Adrenal gland (tissue), 12 donors: ENCODE data around the gene KIAA1671. TPM values are rescaled to one million over a fixed set of nuclear protein-coding genes. Genes with fewer than 3 reads are reported as not detected.
A peak's percentile ranks its signal among the peaks of the same experiment; 100 is the strongest.

Experiments used
- DNase-seq, 7 donors: peaks; one replicate each; pipeline ENCODE4 v3.0.0-alpha.2; 2019 to 2020
- H3K27ac ChIP-seq, 5 donors: fragments of 200-600 bp; sonication (generic) in 4 of 5; 1 replicate in 3 of 5; 2 replicates in 2 of 5; pipeline versions ENCODE4 v1.5.1 to v1.8.0; 2016 to 2020; ENCODE audit warnings: mild to moderate bottlenecking in 1 of 5
- H3K27me3 ChIP-seq: fragments of 200-600 bp; 2 replicates; pipeline ENCODE4 v1.8.0; 2021
- H3K36me3 ChIP-seq, 2 donors: fragments of 200-600 bp; replicated peaks in 1 of 2; 1 replicate in 1 of 2; 2 replicates in 1 of 2; pipeline versions ENCODE4 v1.5.1 to v1.8.0; 2018 to 2022
- H3K4me1 ChIP-seq, 2 donors: fragments of 200-600 bp; replicated peaks in 1 of 2; 1 replicate in 1 of 2; 2 replicates in 1 of 2; pipeline versions ENCODE4 v1.5.1 to v1.8.0; 2018 to 2021
- H3K4me3 ChIP-seq, 4 donors: fragments of 200-600 bp; sonication (generic) in 3 of 4; one replicate each; pipeline ENCODE4 v1.5.1; 2016 to 2018
- H3K9me3 ChIP-seq, 3 donors: fragments of 200-600 bp; sonication (generic) in 1 of 3; replicated peaks in 1 of 3; 1 replicate in 2 of 3; 2 replicates in 1 of 3; pipeline versions ENCODE4 v1.5.1 to v1.8.0; 2016 to 2021
- CTCF ChIP-seq, 6 experiments: fragments of 450-650 bp in 4 of 6; fragments of 200-600 bp in 2 of 6; sonication (generic) in 1 of 6; IDR thresholded peaks; 1 replicate in 5 of 6; 2 replicates in 1 of 6; pipeline versions ENCODE4 v1.5.1 to v1.8.0; 2016 to 2021; ENCODE audit warnings: antibody characterized with exemption in 6 of 6, mild to moderate bottlenecking in 2 of 6, moderate library complexity in 1 of 6
- POLR2A ChIP-seq, 2 donors: fragments of 450-650 bp; IDR thresholded peaks; one replicate each; pipeline ENCODE4 v1.6.1; 2017; ENCODE audit warnings: antibody characterized with exemption in 2 of 2, mild to moderate bottlenecking in 2 of 2, moderate library complexity in 1 of 2
- WGBS, 4 donors: extraction: QIAGEN DNeasy Blood & Tissue Kit in 2 of 4; methylation state at CpG; one replicate each; pipeline versions ENCODE4 v1.1.5 to v1.1.7; 2013 to 2017; 5-methylcytosine and 5-hydroxymethylcytosine counted together
- intact Hi-C, 2 donors: fragments of 100-400 bp; cut with DNase I; formaldehyde crosslinking; loops; one replicate each; pipeline versions ENCODE4 v1.14.1 to v1.15.0; 2022 to 2023
- polyA plus RNA-seq, 3 donors: library from polyadenylated mRNA; stranded (reverse); fragments of 200-250 nt in 2 of 3; fragments of 350-450 nt in 1 of 3; fragmentation: Illumina TruSeq in 1 of 3; extraction: RNeasy Lipid Tissue Mini Kit (QIAGEN cat#74804) in 1 of 3; gene quantifications; one replicate each; pipeline ENCODE4 v1.2.3, GENCODE V29; 2013 to 2014
- total RNA-seq, 9 donors: library from RNA; depleted of rRNA in 4 of 9; stranded (reverse); fragments of >200 nt in 4 of 9; fragments of 120-200 nt in 1 of 9; fragmentation: NEBNext Ultra II Directional in 1 of 9; extraction: Animal tissue kit (Norgen Biotek cat#: 25700) in 1 of 9; gene quantifications; one replicate each; pipeline versions ENCODE4 v1.1.0 to v1.2.4, GENCODE V29; 2013 to 2023
- donor health status: healthy with polysubstance abuse.
- donor health status: Bipolar disorder and iron deficiency.
- donor health status: DM: yes; HTN: yes; CAD: no.
- donor health status: DM: no; HTN: no; CAD: no.
- donor health status: DM: no; HTN: no; CAD: no.
- donor health status: DM: yes; HTN: yes; CAD: no.

The KIAA1671 gene
- total and polyA plus RNA-seq, 12 donors, result 5.3 to 71.0 (median 45.8) TPM

GRCh38 chr22:25174888-25175411, 222.4 kb downstream of the KIAA1671 start:
- H3K36me3 ChIP-seq, result peaks cover 0 to 18% of the 10 kb centered on the region in 2 donors

GRCh38 chr22:25176175-25176574, 223.7 kb downstream of the KIAA1671 start:
- Histone ChIP-seq H3K27me3 (no peaks in the 10 kb centered on the region), H3K4me1 (peaks cover 0 to 7% of the 10 kb centered on the region in 2 donors), H3K4me3 (no peak overlapping the region), H3K9me3 (peaks cover 0 to 3% (median 0%) of the 10 kb centered on the region in 3 donors), H3K27ac (peak overlapping the region in 2 of 5 donors; percentile 62 to 72), H3K36me3 (peaks cover 0 to 18% of the 10 kb centered on the region in 2 donors)
- peak in 5 of 7 donors; percentile 45 to 70 (median 55) for DNase-seq
- intact Hi-C loops, result no loop called here
- 63 to 66% (median 65%) methylated on average over 6 of the region's 6 CpGs for WGBS, 4 donors
- no peak for TF ChIP-seq CTCF (IDR thresholded peaks at IDR 0.05)
- no peak for TF ChIP-seq POLR2A (IDR thresholded peaks at IDR 0.05)

More at GRCh38 chr22:25174888-25175411, 222.4 kb downstream of the KIAA1671 start:
- H3K27me3 ChIP-seq, result no peaks in the 10 kb centered on the region
- H3K4me3 ChIP-seq, result no peak overlapping the region
- TF ChIP-seq POLR2A (IDR thresholded peaks at IDR 0.05) (no peak), CTCF (IDR thresholded peaks at IDR 0.05) (no peak)
- no peak overlapping the region for H3K27ac ChIP-seq
- WGBS, 4 donors, result 78 to 81% (median 80%) methylated on average over 4 to 6 of the region's 6 CpGs
- intact Hi-C loops, result no loop called here
- H3K9me3 ChIP-seq, result peaks cover 0 to 3% (median 0%) of the 10 kb centered on the region in 3 donors
- no peak for DNase-seq
- peaks cover 0 to 7% of the 10 kb centered on the region in 2 donors for H3K4me1 ChIP-seq

- no peak overlapping the region for H3K4me3 ChIP-seq
- 90 to 100% (median 92%) methylated on average over 3 of the region's 3 CpGs for WGBS, 4 donors
- no peak for DNase-seq
- intact Hi-C loops, result no loop called here
- peak overlapping the region in 2 of 5 donors; percentile 62 to 72 for H3K27ac ChIP-seq
- H3K4me1 ChIP-seq, result peaks cover 0 to 7% of the 10 kb centered on the region in 2 donors
- TF ChIP-seq CTCF (IDR thresholded peaks at IDR 0.05) (no peak), POLR2A (IDR thresholded peaks at IDR 0.05) (no peak)
- peaks cover 0 to 3% (median 0%) of the 10 kb centered on the region in 3 donors for H3K9me3 ChIP-seq
- no peaks in the 10 kb centered on the region for H3K27me3 ChIP-seq
- peaks cover 0 to 18% of the 10 kb centered on the region in 2 donors for H3K36me3 ChIP-seq
Observed at GRCh38 chr22:25176799-25177198, 224.3 kb downstream of the KIAA1671 start.

- Histone ChIP-seq H3K36me3 (peaks cover 0 to 18% of the 10 kb centered on the region in 2 donors), H3K27me3 (no peaks in the 10 kb centered on the region), H3K4me3 (no peak overlapping the region), H3K9me3 (peaks cover 0 to 3% (median 0%) of the 10 kb centered on the region in 3 donors), H3K27ac (no peak overlapping the region), H3K4me1 (peaks cover 0 to 7% of the 10 kb centered on the region in 2 donors)
- intact Hi-C loops, result no loop called here
- TF ChIP-seq POLR2A (IDR thresholded peaks at IDR 0.05), result no peak
- TF ChIP-seq CTCF (IDR thresholded peaks at IDR 0.05), result no peak
- no peak for DNase-seq
- 92 to 96% (median 94%) methylated on average over 13 of the region's 13 CpGs for WGBS, 4 donors
Observed at GRCh38 chr22:25177226-25177625, 224.7 kb downstream of the KIAA1671 start.
